ENCODE measurements around the gene APBA3.

APBA3 gene

GRCh38 chr19:3761382-3762129 is at the start of gene APBA3:
TSS of gene APBA3 (minus strand) at chr19:3761692. CDS start at chr19:3760264, 1,428 bp downstream.
- peak; percentile 84 for DNase-seq (ENCODE audit: low spot score)

GRCh38 chr19:3810708-3811355 is 49.3 kb upstream of the APBA3 start:
- no peak for DNase-seq (ENCODE audit: low spot score)

- DNase-seq (ENCODE audit: low spot score), result no peak
Observed at GRCh38 chr19:3809881-3810707, 48.6 kb upstream of the APBA3 start.

GRCh38 chr19:3808420-3809143 is 47.1 kb upstream of the APBA3 start:
- no peak for DNase-seq (ENCODE audit: low spot score)

- DNase-seq (ENCODE audit: low spot score), result no peak
Observed at GRCh38 chr19:3807574-3808354, 46.3 kb upstream of the APBA3 start.

- no peak for DNase-seq (ENCODE audit: low spot score)
Observed at GRCh38 chr19:3807131-3807480, 45.6 kb upstream of the APBA3 start.

- DNase-seq (ENCODE audit: low spot score), result no peak
Observed at GRCh38 chr19:3805859-3806258, 44.4 kb upstream of the APBA3 start.

GRCh38 chr19:3804429-3804828 is 42.9 kb upstream of the APBA3 start:
- no peak for DNase-seq (ENCODE audit: low spot score)

- DNase-seq (ENCODE audit: low spot score), result no peak
Observed at GRCh38 chr19:3803986-3804385, 42.5 kb upstream of the APBA3 start.

- DNase-seq (ENCODE audit: low spot score), result no peak
Observed at GRCh38 chr19:3803114-3803888, 41.8 kb upstream of the APBA3 start.

GRCh38 chr19:3801412-3802096 is 40.1 kb upstream of the APBA3 start:
- no peak for DNase-seq (ENCODE audit: low spot score)

- DNase-seq (ENCODE audit: low spot score), result no peak
Observed at GRCh38 chr19:3800996-3801395, 39.5 kb upstream of the APBA3 start.

GRCh38 chr19:3798137-3798536 is 36.6 kb upstream of the APBA3 start:
- no peak for DNase-seq (ENCODE audit: low spot score)

- no peak for DNase-seq (ENCODE audit: low spot score)
Observed at GRCh38 chr19:3796358-3796757, 34.9 kb upstream of the APBA3 start.

GRCh38 chr19:3793799-3794198 is 32.3 kb upstream of the APBA3 start:
- no peak for DNase-seq (ENCODE audit: low spot score)

GRCh38 chr19:3792114-3792513 is 30.6 kb upstream of the APBA3 start:
- no peak for DNase-seq (ENCODE audit: low spot score)

- no peak for DNase-seq (ENCODE audit: low spot score)
Observed at GRCh38 chr19:3790941-3791340, 29.4 kb upstream of the APBA3 start.

GRCh38 chr19:3790209-3790734 is 28.8 kb upstream of the APBA3 start:
- DNase-seq (ENCODE audit: low spot score), result no peak

GRCh38 chr19:3788996-3789778 is 27.7 kb upstream of the APBA3 start:
- no peak for DNase-seq (ENCODE audit: low spot score)

All from HuH-7 (cell line).